ENCODE measurements around the gene ZNF366. TPM values are rescaled to one million over a fixed set of nuclear protein-coding genes. Genes with fewer than 3 reads are reported as not detected.

Gene ZNF366
- total RNA-seq, 1 donor from 2014 or later: not detected

- DNase-seq (ENCODE audit: extremely low spot score, unreplicated experiment): no peak
- Mint-ChIP-seq H3K4me3 (ENCODE audit: unreplicated experiment) (no peak overlapping the region), H3K27me3 (ENCODE audit: unreplicated experiment) (no peaks in the 10 kb centered on the region), H3K27ac (ENCODE audit: unreplicated experiment) (no peak overlapping the region), H3K4me1 (ENCODE audit: unreplicated experiment) (peaks cover 56% of the 10 kb centered on the region), H3K9me3 (ENCODE audit: unreplicated experiment) (no peaks in the 10 kb centered on the region), H3K36me3 (ENCODE audit: unreplicated experiment) (no peaks in the 10 kb centered on the region)
- TF ChIP-seq, protein P1, sequence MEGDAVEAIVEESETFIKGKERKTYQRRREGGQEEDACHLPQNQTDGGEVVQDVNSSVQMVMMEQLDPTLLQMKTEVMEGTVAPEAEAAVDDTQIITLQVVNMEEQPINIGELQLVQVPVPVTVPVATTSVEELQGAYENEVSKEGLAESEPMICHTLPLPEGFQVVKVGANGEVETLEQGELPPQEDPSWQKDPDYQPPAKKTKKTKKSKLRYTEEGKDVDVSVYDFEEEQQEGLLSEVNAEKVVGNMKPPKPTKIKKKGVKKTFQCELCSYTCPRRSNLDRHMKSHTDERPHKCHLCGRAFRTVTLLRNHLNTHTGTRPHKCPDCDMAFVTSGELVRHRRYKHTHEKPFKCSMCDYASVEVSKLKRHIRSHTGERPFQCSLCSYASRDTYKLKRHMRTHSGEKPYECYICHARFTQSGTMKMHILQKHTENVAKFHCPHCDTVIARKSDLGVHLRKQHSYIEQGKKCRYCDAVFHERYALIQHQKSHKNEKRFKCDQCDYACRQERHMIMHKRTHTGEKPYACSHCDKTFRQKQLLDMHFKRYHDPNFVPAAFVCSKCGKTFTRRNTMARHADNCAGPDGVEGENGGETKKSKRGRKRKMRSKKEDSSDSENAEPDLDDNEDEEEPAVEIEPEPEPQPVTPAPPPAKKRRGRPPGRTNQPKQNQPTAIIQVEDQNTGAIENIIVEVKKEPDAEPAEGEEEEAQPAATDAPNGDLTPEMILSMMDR (IDR thresholded peaks at IDR 0.05): no peak
These were observed 51.7 kb downstream of the ZNF366 start for GRCh38 chr5:72455476-72455875.

DNA sequence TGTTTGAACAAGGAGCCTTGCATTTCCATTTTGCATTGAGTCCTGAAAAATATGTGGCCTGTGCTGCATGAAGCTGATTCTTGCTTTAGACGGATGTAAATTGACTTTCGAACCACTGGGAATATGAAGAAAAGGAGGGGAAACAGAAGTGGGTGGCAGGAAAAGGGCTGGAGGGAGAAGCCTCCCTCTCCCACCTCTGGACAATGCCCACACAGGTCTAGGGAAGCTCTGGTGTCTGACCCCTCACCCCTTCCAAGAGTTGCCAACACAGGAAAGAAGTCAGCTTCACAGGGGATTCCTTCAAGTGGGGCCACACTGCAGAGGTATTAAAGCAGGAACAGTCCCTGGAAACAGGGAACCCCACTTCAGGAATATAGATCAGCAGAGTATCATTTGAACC lies 52.2 kb downstream of the ZNF366 start:
- DNase-seq (ENCODE audit: extremely low spot score, unreplicated experiment): no peak
- TF ChIP-seq, protein P1 (IDR thresholded peaks at IDR 0.05): no peak
- Mint-ChIP-seq H3K4me3 (ENCODE audit: unreplicated experiment) (no peak overlapping the region), H3K4me1 (ENCODE audit: unreplicated experiment) (peaks cover 60% of the 10 kb centered on the region), H3K27me3 (ENCODE audit: unreplicated experiment) (no peaks in the 10 kb centered on the region), H3K36me3 (ENCODE audit: unreplicated experiment) (no peaks in the 10 kb centered on the region), H3K9me3 (ENCODE audit: unreplicated experiment) (no peaks in the 10 kb centered on the region), H3K27ac (ENCODE audit: unreplicated experiment) (no peak overlapping the region)

GRCh38 chr5:72453246-72453775 lies 53.9 kb downstream of the ZNF366 start:
- TF ChIP-seq, protein P1 (IDR thresholded peaks at IDR 0.05): no peak
- Mint-ChIP-seq H3K27me3 (ENCODE audit: unreplicated experiment) (no peaks in the 10 kb centered on the region), H3K27ac (ENCODE audit: unreplicated experiment) (peak overlapping the region; percentile 98), H3K9me3 (ENCODE audit: unreplicated experiment) (no peaks in the 10 kb centered on the region), H3K4me3 (ENCODE audit: unreplicated experiment) (no peak overlapping the region), H3K36me3 (ENCODE audit: unreplicated experiment) (no peaks in the 10 kb centered on the region), H3K4me1 (ENCODE audit: unreplicated experiment) (peaks cover 60% of the 10 kb centered on the region)
- no peak for DNase-seq (ENCODE audit: extremely low spot score, unreplicated experiment)

DNA sequence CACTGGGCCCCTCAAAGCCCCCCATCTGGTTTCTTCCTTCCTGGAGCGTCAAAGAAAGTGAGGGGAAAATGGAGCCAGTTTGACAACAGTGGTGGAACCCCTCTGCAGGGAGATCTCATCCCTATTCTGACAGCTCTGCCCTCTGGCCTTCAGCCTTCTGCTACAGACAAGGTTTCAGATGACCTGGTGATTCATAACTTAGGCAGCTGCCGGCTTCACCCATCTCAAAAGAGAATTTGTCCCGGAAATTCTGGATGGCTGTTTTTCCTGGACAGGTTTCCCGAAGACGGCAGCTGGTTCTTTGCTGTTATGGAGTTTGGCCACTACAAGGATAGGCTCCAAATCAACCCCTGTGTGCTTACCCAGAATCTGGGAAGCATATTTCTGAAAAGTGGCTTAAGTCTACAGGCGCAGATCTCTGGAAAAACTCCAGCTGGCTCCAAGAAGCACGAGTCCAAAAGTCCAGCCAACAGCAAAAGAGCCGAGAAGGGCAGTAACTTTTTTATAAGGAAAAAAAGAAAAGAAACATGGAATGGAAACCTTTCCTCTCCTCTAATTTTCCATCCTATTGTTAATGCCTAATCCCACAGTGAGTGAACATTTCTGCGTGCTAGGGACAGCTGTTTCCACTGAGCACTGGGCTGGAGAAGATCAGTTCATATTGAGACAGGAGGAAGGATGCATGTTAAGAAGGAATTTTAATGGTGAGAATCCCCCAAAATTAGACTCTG lies 54.5 kb downstream of the ZNF366 start:
- no peak for DNase-seq (ENCODE audit: extremely low spot score, unreplicated experiment)
- TF ChIP-seq, protein P1 (IDR thresholded peaks at IDR 0.05): no peak
- Mint-ChIP-seq H3K4me1 (ENCODE audit: unreplicated experiment) (peaks cover 63% of the 10 kb centered on the region), H3K27ac (ENCODE audit: unreplicated experiment) (peak overlapping the region; percentile 98), H3K4me3 (ENCODE audit: unreplicated experiment) (peak overlapping the region; percentile 26), H3K36me3 (ENCODE audit: unreplicated experiment) (no peaks in the 10 kb centered on the region), H3K9me3 (ENCODE audit: unreplicated experiment) (no peaks in the 10 kb centered on the region), H3K27me3 (ENCODE audit: unreplicated experiment) (no peaks in the 10 kb centered on the region)

DNA sequence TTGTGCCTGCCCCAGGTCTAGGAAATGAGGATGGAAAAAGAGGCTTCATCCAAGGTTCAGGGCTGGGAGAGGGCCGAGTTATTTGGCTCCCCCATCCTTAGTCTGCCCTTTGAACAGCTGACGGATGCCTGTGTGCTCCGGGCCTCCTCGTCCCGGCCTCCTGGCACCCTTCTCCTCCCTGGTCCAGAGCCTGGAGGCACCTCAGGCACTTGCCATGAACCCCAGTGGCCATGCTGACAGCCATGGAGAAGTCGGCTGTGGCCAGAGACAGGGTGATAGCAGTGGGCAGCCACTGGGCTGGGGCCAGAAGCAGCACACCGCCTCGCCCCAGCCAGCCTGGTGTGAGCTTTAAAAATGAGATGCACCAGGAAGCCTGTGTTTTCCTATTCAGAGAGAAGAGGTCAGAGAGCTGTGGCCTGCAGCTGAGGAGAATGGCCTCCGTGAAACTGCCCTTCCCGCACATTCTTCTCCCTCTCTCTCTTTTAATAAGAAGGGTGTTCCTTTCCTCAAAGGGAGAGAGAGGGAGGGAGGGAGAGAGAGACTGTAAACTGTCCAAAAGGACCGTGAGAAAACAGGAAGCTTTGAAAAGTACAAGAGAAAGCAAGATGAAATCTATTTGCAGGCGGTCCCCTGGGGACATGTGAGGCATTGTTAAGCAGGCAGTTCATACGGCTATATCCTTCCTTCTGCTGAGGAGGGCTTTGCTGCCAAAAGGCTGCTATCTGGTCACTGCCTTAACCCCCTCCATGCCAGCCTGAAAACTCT lies 55.3 kb downstream of the ZNF366 start:
- Mint-ChIP-seq H3K4me3 (ENCODE audit: unreplicated experiment) (peak overlapping the region; percentile 54), H3K9me3 (ENCODE audit: unreplicated experiment) (no peaks in the 10 kb centered on the region), H3K36me3 (ENCODE audit: unreplicated experiment) (no peaks in the 10 kb centered on the region), H3K27ac (ENCODE audit: unreplicated experiment) (peak overlapping the region; percentile 98), H3K4me1 (ENCODE audit: unreplicated experiment) (peaks cover 61% of the 10 kb centered on the region), H3K27me3 (ENCODE audit: unreplicated experiment) (no peaks in the 10 kb centered on the region)
- DNase-seq (ENCODE audit: extremely low spot score, unreplicated experiment): peak; percentile 91
- TF ChIP-seq, protein P1 (IDR thresholded peaks at IDR 0.05): no peak

Data from osteocyte (in vitro differentiated cells).